ENCODE data around the gene DGKD. TPM values are rescaled to one million over a fixed set of nuclear protein-coding genes. Genes with fewer than 3 reads are reported as not detected.

DGKD gene
- total and polyA plus RNA-seq, 2 donors from 2014 or later, result 2.6 to 32.3 TPM

- DNase-seq (no peak), FAIRE-seq (no peak)
- no peak overlapping the region for H3K9ac ChIP-seq (ENCODE audit: low read length in 3 of 3)
- intact Hi-C loops (cut with DNase I), result no loop called here
- no peaks in the 10 kb centered on the region for H3K4me1 ChIP-seq (ENCODE audit: control insufficient read depth in 2 of 3, insufficient read depth in 2 of 3, low read depth in 1 of 3, low read length in 3 of 3)
- H3K9me3 ChIP-seq (ENCODE audit: control insufficient read depth in 2 of 3, insufficient read depth in 1 of 3, low read length in 3 of 3), result peaks cover 0 to 3% (median 0%) of the 10 kb centered on the region in 3 donors
- H3K4me3 ChIP-seq (ENCODE audit: low read length in 3 of 3), result no peak overlapping the region
- no peak overlapping the region for H3K27ac ChIP-seq (ENCODE audit: low read depth in 2 of 2, low read length in 2 of 2)
- no peaks in the 10 kb centered on the region for H3K27me3 ChIP-seq (ENCODE audit: control insufficient read depth, insufficient read depth, low read length)
- no peaks in the 10 kb centered on the region for H3K36me3 ChIP-seq (ENCODE audit: control insufficient read depth in 2 of 3, insufficient read depth in 3 of 3, low read length in 3 of 3)
- no peak for TF ChIP-seq CTCF (IDR thresholded peaks at IDR 0.05; ENCODE audit: borderline replicate concordance, extremely low read depth, insufficient read depth)
Observed at GRCh38 chr2:233363744-233364235, 9.5 kb downstream of the DGKD start.

GRCh38 chr2:233365861-233366520 lies 11.7 kb downstream of the DGKD start:
- H3K27ac ChIP-seq (ENCODE audit: low read depth in 2 of 2, low read length in 2 of 2), result no peak overlapping the region
- no peaks in the 10 kb centered on the region for H3K4me1 ChIP-seq (ENCODE audit: control insufficient read depth in 2 of 3, insufficient read depth in 2 of 3, low read depth in 1 of 3, low read length in 3 of 3)
- no peak overlapping the region for H3K9ac ChIP-seq (ENCODE audit: low read length in 3 of 3)
- intact Hi-C loops (cut with DNase I), result no loop called here
- DNase-seq (no peak), FAIRE-seq (no peak)
- H3K36me3 ChIP-seq (ENCODE audit: control insufficient read depth in 2 of 3, insufficient read depth in 3 of 3, low read length in 3 of 3), result no peaks in the 10 kb centered on the region
- H3K4me3 ChIP-seq (ENCODE audit: low read length in 3 of 3), result no peak overlapping the region
- H3K9me3 ChIP-seq (ENCODE audit: control insufficient read depth in 2 of 3, insufficient read depth in 1 of 3, low read length in 3 of 3), result peaks cover 0 to 3% (median 0%) of the 10 kb centered on the region in 3 donors
- TF ChIP-seq CTCF (IDR thresholded peaks at IDR 0.05; ENCODE audit: borderline replicate concordance, extremely low read depth, insufficient read depth), result no peak
- H3K27me3 ChIP-seq (ENCODE audit: control insufficient read depth, insufficient read depth, low read length), result no peaks in the 10 kb centered on the region

DNA sequence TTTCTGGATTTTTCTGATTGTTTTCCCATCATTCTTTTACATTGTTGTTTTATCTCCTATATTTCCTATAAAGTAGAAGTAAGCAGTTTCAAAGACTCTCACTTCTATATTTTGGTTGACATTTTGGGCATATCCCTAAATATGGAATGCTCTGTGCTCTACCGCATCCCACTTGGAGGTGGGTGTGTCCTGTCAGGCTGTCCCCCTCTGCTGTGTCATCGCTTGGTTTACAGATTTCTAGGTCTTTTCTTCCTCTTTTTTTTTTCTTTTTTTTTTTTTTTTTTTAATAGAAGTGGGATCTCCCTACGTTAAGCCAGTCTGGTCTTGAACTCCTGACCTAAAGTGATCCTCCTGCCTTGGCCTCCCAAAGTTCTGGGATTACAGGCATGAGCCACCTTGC lies 13.3 kb downstream of the DGKD start:
- Histone ChIP-seq H3K4me3 (ENCODE audit: low read length in 3 of 3) (no peak overlapping the region), H3K4me1 (ENCODE audit: control insufficient read depth in 2 of 3, insufficient read depth in 2 of 3, low read depth in 1 of 3, low read length in 3 of 3) (no peaks in the 10 kb centered on the region), H3K9ac (ENCODE audit: low read length in 3 of 3) (no peak overlapping the region), H3K9me3 (ENCODE audit: control insufficient read depth in 2 of 3, insufficient read depth in 1 of 3, low read length in 3 of 3) (peaks cover 0 to 3% (median 0%) of the 10 kb centered on the region in 3 donors), H3K36me3 (ENCODE audit: control insufficient read depth in 2 of 3, insufficient read depth in 3 of 3, low read length in 3 of 3) (no peaks in the 10 kb centered on the region), H3K27me3 (ENCODE audit: control insufficient read depth, insufficient read depth, low read length) (no peaks in the 10 kb centered on the region), H3K27ac (ENCODE audit: low read depth in 2 of 2, low read length in 2 of 2) (no peak overlapping the region)
- intact Hi-C loops (cut with DNase I), result no loop called here
- FAIRE-seq, result no peak
- TF ChIP-seq CTCF (IDR thresholded peaks at IDR 0.05; ENCODE audit: borderline replicate concordance, extremely low read depth, insufficient read depth), result no peak
- DNase-seq, result no peak

All from kidney (tissue), 14 donors.